GM20431 (cell line): ENCODE data around the gene ZNF672.
"Not testable (repeated sequence)": the region's sequence is repeated elsewhere in the genome, so short reads cannot be mapped to it uniquely, and the experiment has no call there.

Experiments used
- in situ Hi-C: fragments of 300-500 bp; cut with MseI, MboI; formaldehyde crosslinking; loops from one replicate; pipeline ENCODE4 v1.15.0; 2020; ENCODE audit warnings: low sequenced_read_pairs; ENCODE audit not compliant: unreplicated experiment

Gene ZNF672

GRCh38 chr1:248825909-248826760 is 11.9 kb upstream of the ZNF672 start, which contains the start of gene SH3BP5L:
SH3BP5L (minus strand) TSS chr1:248825915; CDS start chr1:248824935, 980 bp downstream.
- in situ Hi-C loops = no loop called here

- in situ Hi-C loops = no loop called here
Measured at GRCh38 chr1:248828845-248829244, 9.2 kb upstream of the ZNF672 start.

GRCh38 chr1:248830718-248831017 is 7.4 kb upstream of the ZNF672 start:
- in situ Hi-C loops = not testable (repeated sequence)

GRCh38 chr1:248831842-248832241 is 6.2 kb upstream of the ZNF672 start:
- in situ Hi-C loops = no loop called here

- in situ Hi-C loops = no loop called here
Measured at GRCh38 chr1:248834343-248834940, 3.6 kb upstream of the ZNF672 start.

- in situ Hi-C loops = no loop called here
Measured at GRCh38 chr1:248837045-248837780, 811 bp upstream of the ZNF672 start.

GRCh38 chr1:248838357-248839167 is 538 bp downstream of the ZNF672 start:
- in situ Hi-C loops = no loop called here

GRCh38 chr1:248839168-248839555 is 1.1 kb downstream of the ZNF672 start:
- in situ Hi-C loops = no loop called here

GRCh38 chr1:248840946-248841345 is 2.9 kb downstream of the ZNF672 start:
- in situ Hi-C loops = no loop called here

GRCh38 chr1:248841702-248842395 is 3.8 kb downstream of the ZNF672 start:
- in situ Hi-C loops = no loop called here

- in situ Hi-C loops = no loop called here
Measured at GRCh38 chr1:248842781-248843331, 4.8 kb downstream of the ZNF672 start.

GRCh38 chr1:248843687-248844086 is 5.7 kb downstream of the ZNF672 start:
- in situ Hi-C loops = no loop called here

GRCh38 chr1:248844526-248844925 is 6.5 kb downstream of the ZNF672 start:
- in situ Hi-C loops = no loop called here

GRCh38 chr1:248847181-248847955 is 9.3 kb downstream of the ZNF672 start:
- in situ Hi-C loops = no loop called here

- in situ Hi-C loops = no loop called here
Measured at GRCh38 chr1:248847956-248848561, 10.0 kb downstream of the ZNF672 start.

- in situ Hi-C loops = no loop called here
Measured at GRCh38 chr1:248848602-248849001, 10.6 kb downstream of the ZNF672 start.

- in situ Hi-C loops = no loop called here
Measured at GRCh38 chr1:248849152-248849551, 11.1 kb downstream of the ZNF672 start.

- in situ Hi-C loops = no loop called here
Measured at GRCh38 chr1:248849637-248850036, 11.6 kb downstream of the ZNF672 start.
